Transverse colon (tissue), 4 donors: ENCODE measurements around the gene EMC9. TPM values are rescaled to one million over a fixed set of nuclear protein-coding genes. Genes with fewer than 3 reads are reported as not detected.

ENCODE experiments used
- DNase-seq: peaks from one replicate; pipeline ENCODE4 v3.0.0-alpha.2; 2019
- H3K27ac ChIP-seq, 4 donors: fragments of 200-600 bp; sonication (generic); 2 replicates each; pipeline ENCODE4 v1.5.1; 2016 to 2018; ENCODE audit warnings: inconsistent platforms in 4 of 4
- H3K27me3 ChIP-seq: fragments of 200-600 bp; sonication (generic); 2 replicates; pipeline ENCODE4 v1.5.1; 2017; ENCODE audit warnings: inconsistent platforms
- H3K36me3 ChIP-seq, 4 donors: fragments of 200-600 bp; sonication (generic); 2 replicates each; pipeline ENCODE4 v1.5.1; 2017 to 2019; ENCODE audit warnings: inconsistent platforms in 4 of 4
- H3K4me1 ChIP-seq, 4 donors: fragments of 200-600 bp; sonication (generic); 2 replicates each; pipeline ENCODE4 v1.5.1; 2017 to 2020; ENCODE audit warnings: inconsistent platforms in 4 of 4
- H3K4me3 ChIP-seq, 4 donors: fragments of 200-600 bp; sonication (generic); 1 replicate in 1 of 4; 2 replicates in 3 of 4; pipeline versions ENCODE4 v1.5.1 to v1.6.1; 2017 to 2019; ENCODE audit warnings: inconsistent platforms in 4 of 4
- H3K9me3 ChIP-seq, 2 donors: fragments of 200-600 bp; sonication (generic); 2 replicates each; pipeline ENCODE4 v1.5.1; 2017 to 2019; ENCODE audit warnings: inconsistent platforms in 2 of 2
- CTCF ChIP-seq, 5 experiments: fragments of 200-600 bp in 3 of 5; fragments of 450-650 bp in 2 of 5; sonication (generic) in 3 of 5; IDR thresholded peaks; 1 replicate in 2 of 5; 2 replicates in 3 of 5; pipeline ENCODE4 v1.5.1; 2016 to 2017; ENCODE audit warnings: antibody characterized with exemption in 5 of 5, inconsistent platforms in 3 of 5, mild to moderate bottlenecking in 2 of 5, moderate library complexity in 1 of 5
- EP300 ChIP-seq: sonication (generic); formaldehyde crosslinking; IDR thresholded peaks from one replicate; pipeline ENCODE4 v1.6.1; 2017; ENCODE audit warnings: antibody characterized with exemption, low read depth
- POLR2A ChIP-seq: fragments of 450-650 bp; IDR thresholded peaks from one replicate; pipeline ENCODE4 v1.6.1; 2016; ENCODE audit warnings: antibody characterized with exemption, mild to moderate bottlenecking, moderate library complexity
- POLR2AphosphoS5 ChIP-seq, 3 donors: sonication (generic); formaldehyde crosslinking; IDR thresholded peaks; one replicate each; pipeline ENCODE4 v1.6.1; 2016; ENCODE audit warnings: antibody characterized with exemption in 3 of 3
- WGBS, 2 donors: methylation state at CpG; one replicate each; pipeline ENCODE4 v1.1.5; 2018; ENCODE audit warnings: low coverage in 1 of 2; 5-methylcytosine and 5-hydroxymethylcytosine counted together
- in situ Hi-C, 4 donors: fragments of 200-750 bp; cut with MboI; loops; one replicate each; pipeline versions ENCODE4 v1.15.0 to v1.15.1; 2017; ENCODE audit warnings: low sequenced_read_pairs in 3 of 4, low pct_ligation_motif_present in 1 of 4, low pct_unique_long_range_greater_than_20kb in 1 of 4
- intact Hi-C: fragments of 100-400 bp; cut with DNase I; formaldehyde crosslinking; loops from one replicate; pipeline ENCODE4 v1.15.1; 2023; ENCODE audit warnings: low total_unique reads
- total RNA-seq, 4 donors: library from RNA; depleted of rRNA; stranded (reverse); fragments of >200 nt; gene quantifications; one replicate each; pipeline ENCODE4 v1.1.0, GENCODE V29; 2016

Gene EMC9
- total RNA-seq, 4 donors from 2014 or later, result 2.2 to 15.4 (median 12.3) TPM; not detected in 1

- H3K27ac ChIP-seq, result peak overlapping the region; percentile 91 to 95 (median 94)
- H3K9me3 ChIP-seq, result no peaks in the 10 kb centered on the region
- H3K4me3 ChIP-seq, result no peak overlapping the region
- no peaks in the 10 kb centered on the region for H3K27me3 ChIP-seq
- DNase-seq, result no peak
- TF ChIP-seq POLR2AphosphoS5 (IDR thresholded peaks at IDR 0.05) (no peak), CTCF (IDR thresholded peaks at IDR 0.05) (no peak), POLR2A (no peak), EP300 (no peak)
- peaks cover 0 to 60% (median 26%) of the 10 kb centered on the region in 4 donors for H3K36me3 ChIP-seq
- H3K4me1 ChIP-seq, result peaks cover 22 to 32% (median 24%) of the 10 kb centered on the region in 4 donors
- intact Hi-C loops (loop anchor here (10.0 kb wide), 1 partner anchor 55 kb away; no protein-coding TSS in a partner anchor), in situ Hi-C loops (no loop called here)
- WGBS, 2 donors, result 90 to 100% methylated on average over 1 to 11 of the region's 11 CpGs
Measured at GRCh38 chr14:24159777-24160498, 18.5 kb upstream of the EMC9 start.

GRCh38 chr14:24157331-24157730 is 15.9 kb upstream of the EMC9 start:
- peaks cover 0 to 52% (median 25%) of the 10 kb centered on the region in 4 donors for H3K36me3 ChIP-seq
- no peak for DNase-seq
- H3K27me3 ChIP-seq, result no peaks in the 10 kb centered on the region
- in situ Hi-C loops, result no loop called here
- H3K4me3 ChIP-seq, result no peak overlapping the region
- no peak overlapping the region for H3K27ac ChIP-seq
- peaks cover 8 to 15% (median 13%) of the 10 kb centered on the region in 4 donors for H3K4me1 ChIP-seq
- intact Hi-C loops, result loop anchor here (10.0 kb wide), 1 partner anchor 53 kb away; no protein-coding TSS in a partner anchor
- no peaks in the 10 kb centered on the region for H3K9me3 ChIP-seq
- TF ChIP-seq EP300, result no peak
- no peak for TF ChIP-seq POLR2AphosphoS5 (IDR thresholded peaks at IDR 0.05)
- no peak for TF ChIP-seq CTCF (IDR thresholded peaks at IDR 0.05)
- TF ChIP-seq POLR2A, result no peak
- 92% methylated on average over 12 of the region's 12 CpGs; no CpG with 5 or more reads in 1 of the 2 donors for WGBS, 2 donors

GRCh38 chr14:24156840-24157239 is 15.4 kb upstream of the EMC9 start:
- WGBS, 2 donors, result 84 to 100% methylated on average over 1 of the region's 1 CpG
- in situ Hi-C loops (no loop called here), intact Hi-C loops (loop anchor here (10.0 kb wide), 1 partner anchor 52 kb away; no protein-coding TSS in a partner anchor)
- DNase-seq, result no peak
- H3K27me3 ChIP-seq, result no peaks in the 10 kb centered on the region
- H3K36me3 ChIP-seq, result peaks cover 0 to 55% (median 27%) of the 10 kb centered on the region in 4 donors
- no peak for TF ChIP-seq CTCF (IDR thresholded peaks at IDR 0.05)
- TF ChIP-seq EP300, result no peak
- no peak for TF ChIP-seq POLR2AphosphoS5 (IDR thresholded peaks at IDR 0.05)
- no peak for TF ChIP-seq POLR2A
- H3K27ac ChIP-seq, result no peak overlapping the region
- H3K4me1 ChIP-seq, result peaks cover 5 to 10% (median 9%) of the 10 kb centered on the region in 4 donors
- H3K9me3 ChIP-seq, result no peaks in the 10 kb centered on the region
- no peak overlapping the region for H3K4me3 ChIP-seq

- WGBS, 2 donors, result 98% methylated on average over 10 of the region's 10 CpGs; no CpG with 5 or more reads in 1 of the 2 donors
- H3K4me3 ChIP-seq, result no peak overlapping the region
- DNase-seq, result no peak
- peaks cover 0 to 63% (median 33%) of the 10 kb centered on the region in 4 donors for H3K36me3 ChIP-seq
- intact Hi-C loops, result loop anchor here (10.0 kb wide), 1 partner anchor 50 kb away; no protein-coding TSS in a partner anchor
- H3K27me3 ChIP-seq, result no peaks in the 10 kb centered on the region
- no peak overlapping the region for H3K27ac ChIP-seq
- H3K9me3 ChIP-seq, result no peaks in the 10 kb centered on the region
- no peaks in the 10 kb centered on the region for H3K4me1 ChIP-seq
- in situ Hi-C loops, result no loop called here
- TF ChIP-seq CTCF (IDR thresholded peaks at IDR 0.05) (no peak), POLR2A (no peak), POLR2AphosphoS5 (IDR thresholded peaks at IDR 0.05) (no peak), EP300 (no peak)
Measured at GRCh38 chr14:24155100-24155499, 13.7 kb upstream of the EMC9 start.
